ENCODE measurements around the gene UGT1A3. TPM values are rescaled to one million over a fixed set of nuclear protein-coding genes. Genes with fewer than 3 reads are reported as not detected.
"Not testable (repeated sequence)": the region's sequence is repeated elsewhere in the genome, so short reads cannot be mapped to it uniquely, and the experiment has no call there.

UGT1A3 gene
- total RNA-seq, 1 donor from 2014 or later, result 0.19 TPM

DNA sequence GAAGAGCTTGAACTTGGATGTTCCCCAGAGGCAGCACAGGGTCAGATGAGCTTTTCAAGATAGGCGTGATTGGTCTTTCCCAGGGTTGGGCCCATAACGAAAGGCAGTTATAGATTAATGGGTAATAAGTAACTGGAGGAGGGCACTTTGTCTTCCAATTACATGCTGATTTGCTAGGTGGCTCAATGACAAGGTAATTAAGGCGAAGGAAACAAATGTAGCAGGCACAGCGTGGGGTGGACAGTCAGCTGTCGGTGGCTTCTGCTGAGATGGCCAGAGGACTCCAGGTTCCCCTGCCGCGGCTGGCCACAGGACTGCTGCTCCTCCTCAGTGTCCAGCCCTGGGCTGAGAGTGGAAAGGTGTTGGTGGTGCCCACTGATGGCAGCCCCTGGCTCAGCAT is 10.3 kb upstream of the UGT1A3 start, which contains the start of gene UGT1A4:
Gene UGT1A4, plus strand, starts transcription at position 185 of the 400 bp plus-strand sequence. Its CDS starts 85 bp downstream, at position 270.
- peaks cover 27% of the 10 kb centered on the region for H3K27me3 Mint-ChIP-seq
- DNase-seq (ENCODE audit: extremely low spot score, unreplicated experiment), result no peak
- no peaks in the 10 kb centered on the region for H3K4me1 Mint-ChIP-seq (ENCODE audit: unreplicated experiment)
- H3K4me3 Mint-ChIP-seq, result no peak within 1 kb of the TSS
- H3K27ac Mint-ChIP-seq, result no peak within 1 kb of the TSS
- H3K36me3 Mint-ChIP-seq, result no peaks in the 10 kb centered on the region
- H3K9me3 Mint-ChIP-seq, result no peaks in the 10 kb centered on the region
- no peak for TF ChIP-seq CTCF (conservative IDR thresholded peaks at IDR 0.05)

DNA sequence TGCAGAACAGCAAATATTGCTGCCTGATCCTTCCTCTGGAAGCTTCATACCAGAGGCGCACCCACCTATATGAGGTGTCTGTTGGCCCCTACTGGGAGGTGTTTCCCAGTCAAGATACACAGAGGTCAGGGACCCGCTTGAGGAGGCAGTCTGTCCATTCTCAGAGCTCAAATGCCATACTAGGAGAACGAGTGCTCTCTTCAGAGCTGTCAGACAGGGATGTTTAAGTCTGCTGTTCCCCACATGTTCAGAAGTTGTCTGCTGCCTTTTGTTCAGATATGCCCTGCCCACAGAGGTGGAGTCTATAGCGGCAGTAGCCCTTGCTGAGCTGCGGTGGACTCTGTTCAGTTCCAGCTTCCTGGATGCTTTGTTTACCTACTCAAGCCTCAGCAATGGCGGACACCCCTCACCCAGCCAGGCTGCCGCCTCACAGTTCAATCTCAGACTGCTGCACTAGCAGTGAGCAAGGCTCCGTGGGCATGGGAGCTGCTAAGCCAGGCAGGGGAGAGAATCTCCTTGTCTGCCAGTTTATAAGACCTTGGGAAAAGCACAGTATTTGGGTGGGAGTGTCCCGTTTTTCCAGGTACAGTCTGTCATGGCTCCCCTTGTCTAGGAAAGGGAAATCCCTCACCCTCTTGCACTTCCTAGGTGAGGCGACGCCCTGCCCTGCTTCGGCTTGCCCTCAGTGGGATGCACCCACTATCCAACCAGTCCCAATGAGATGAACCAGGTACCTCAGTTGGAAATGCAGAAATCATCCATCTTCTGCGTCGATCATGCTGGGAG is 8.2 kb downstream of the UGT1A3 start:
- H3K9me3 Mint-ChIP-seq, result not testable (repeated sequence)

GRCh38 chr2:233740870-233741269 is 12.0 kb downstream of the UGT1A3 start:
- H3K4me1 Mint-ChIP-seq (ENCODE audit: unreplicated experiment), result no peaks in the 10 kb centered on the region
- H3K9me3 Mint-ChIP-seq, result no peaks in the 10 kb centered on the region
- DNase-seq (ENCODE audit: extremely low spot score, unreplicated experiment), result no peak
- no peak overlapping the region for H3K27ac Mint-ChIP-seq
- H3K4me3 Mint-ChIP-seq, result no peak overlapping the region
- H3K36me3 Mint-ChIP-seq, result no peaks in the 10 kb centered on the region
- peaks cover 29% of the 10 kb centered on the region for H3K27me3 Mint-ChIP-seq
- TF ChIP-seq CTCF (conservative IDR thresholded peaks at IDR 0.05), result no peak

More for the DNA sequence above, 8.2 kb downstream of the UGT1A3 start:
- H3K36me3 Mint-ChIP-seq; H3K4me1 Mint-ChIP-seq (ENCODE audit: unreplicated experiment); H3K27ac Mint-ChIP-seq; H3K4me3 Mint-ChIP-seq; DNase-seq (ENCODE audit: extremely low spot score, unreplicated experiment): not testable (repeated sequence)
- peaks cover 38% of the 10 kb centered on the region for H3K27me3 Mint-ChIP-seq

GRCh38 chr2:233743464-233744259 is 14.8 kb downstream of the UGT1A3 start:
- Mint-ChIP-seq H3K27me3 (peaks cover 26% of the 10 kb centered on the region), H3K4me1 (ENCODE audit: unreplicated experiment) (no peaks in the 10 kb centered on the region), H3K9me3 (no peaks in the 10 kb centered on the region), H3K4me3 (no peak overlapping the region), H3K36me3 (no peaks in the 10 kb centered on the region), H3K27ac (no peak overlapping the region)
- no peak for TF ChIP-seq CTCF (conservative IDR thresholded peaks at IDR 0.05)
- DNase-seq (ENCODE audit: extremely low spot score, unreplicated experiment), result no peak

- no peaks in the 10 kb centered on the region for H3K4me1 Mint-ChIP-seq (ENCODE audit: unreplicated experiment)
- no peaks in the 10 kb centered on the region for H3K9me3 Mint-ChIP-seq
- DNase-seq (ENCODE audit: extremely low spot score, unreplicated experiment), result no peak
- no peak overlapping the region for H3K4me3 Mint-ChIP-seq
- H3K27ac Mint-ChIP-seq, result no peak overlapping the region
- H3K36me3 Mint-ChIP-seq, result no peaks in the 10 kb centered on the region
- no peak for TF ChIP-seq CTCF (conservative IDR thresholded peaks at IDR 0.05)
- H3K27me3 Mint-ChIP-seq, result peaks cover 24% of the 10 kb centered on the region
These were observed 16.4 kb downstream of the UGT1A3 start for GRCh38 chr2:233745073-233745755.

GRCh38 chr2:233745838-233746237 is 17.0 kb downstream of the UGT1A3 start:
- H3K27me3 Mint-ChIP-seq, result peaks cover 20% of the 10 kb centered on the region
- not testable (repeated sequence) for H3K4me1 Mint-ChIP-seq (ENCODE audit: unreplicated experiment); H3K36me3 Mint-ChIP-seq; H3K27ac Mint-ChIP-seq; H3K4me3 Mint-ChIP-seq; H3K9me3 Mint-ChIP-seq; DNase-seq (ENCODE audit: extremely low spot score, unreplicated experiment)

Data from type B pancreatic cell (in vitro differentiated cells).